PC-3 (cell line): ENCODE measurements around the gene FOSL1. TPM values are rescaled to one million over a fixed set of nuclear protein-coding genes. Genes with fewer than 3 reads are reported as not detected.

Experiments
- ATAC-seq: fragments of 200-7000 bp; cut with Tn5 transposase; 2 replicates; pipeline ENCODE4 v1.9.1; 2020; ENCODE audit warnings: mild to moderate bottlenecking, moderate library complexity
- BruUV-seq: library from RNA; stranded (reverse); fragments of 400-500 nt; replicated peaks from 2 replicates; lab custom pipeline; 2021; lab: Mats Ljungman, UMichigan
- CTCF ChIA-PET: fragments of 300-600 bp; sonication (Branson Sonifier 250); formaldehyde crosslinking; loops from one replicate; lab custom pipeline; 2022; ENCODE audit warnings: antibody characterized with exemption; lab: Charles Lee
- POLR2A ChIA-PET: fragments of 300-600 bp; sonication (Branson Sonifier 250); formaldehyde crosslinking; loops from one replicate; lab custom pipeline; 2022; ENCODE audit warnings: antibody characterized with exemption; ENCODE audit not compliant: unreplicated experiment; lab: Charles Lee
- DNase-seq: peaks from one replicate; pipeline ENCODE4 v3.0.0-alpha.2; 2015
- H2AFZ ChIP-seq: fragments of 300-600 bp; sonication (generic); 2 replicates; pipeline ENCODE4 v1.6.0; 2016; ENCODE audit warnings: antibody characterized with exemption, low read length
- H3F3A ChIP-seq: fragments of 300-600 bp; sonication (generic); one replicate; pipeline ENCODE4 v1.6.0; 2017; ENCODE audit warnings: antibody characterized with exemption, low read length, control low read depth, mild to moderate bottlenecking; ENCODE audit not compliant: unreplicated experiment
- H3K27ac ChIP-seq: fragments of 300-600 bp; sonication (generic); 2 replicates; pipeline ENCODE4 v1.5.1; 2016; ENCODE audit warnings: mild to moderate bottlenecking, low read length
- H3K27me3 ChIP-seq: fragments of 300-600 bp; sonication (generic); 2 replicates; pipeline ENCODE4 v1.6.1; 2016; ENCODE audit warnings: low read length, mixed read lengths
- H3K36me3 ChIP-seq: fragments of 300-600 bp; sonication (generic); 2 replicates; pipeline ENCODE4 v1.6.1; 2016; ENCODE audit warnings: low read depth, mixed run types, low read length, mixed read lengths
- H3K4me1 ChIP-seq: fragments of 300-600 bp; sonication (generic); 2 replicates; pipeline ENCODE4 v1.5.1; 2016; ENCODE audit warnings: low read length; ENCODE audit not compliant: insufficient read depth
- H3K4me2 ChIP-seq: fragments of 300-600 bp; sonication (generic); 2 replicates; pipeline ENCODE4 v1.6.0; 2016; ENCODE audit warnings: low read length
- H3K4me3 ChIP-seq: fragments of 300-600 bp; sonication (generic); 2 replicates; pipeline ENCODE4 v1.5.1; 2016; ENCODE audit warnings: mild to moderate bottlenecking, low read length, mixed read lengths
- H3K79me2 ChIP-seq: fragments of 300-600 bp; sonication (generic); 2 replicates; pipeline ENCODE4 v1.6.1; 2017; ENCODE audit warnings: low read length, mixed read lengths
- H3K9ac ChIP-seq: fragments of 300-600 bp; sonication (generic); 2 replicates; pipeline ENCODE4 v1.6.0; 2016; ENCODE audit warnings: mild to moderate bottlenecking, low read length
- H3K9me2 ChIP-seq: fragments of 300-600 bp; sonication (generic); replicated peaks from 2 replicates; pipeline ENCODE4 v1.6.1; 2016; ENCODE audit warnings: mixed run types, low read length, mixed read lengths
- H3K9me3 ChIP-seq: fragments of 300-600 bp; sonication (generic); 2 replicates; pipeline ENCODE4 v1.6.1; 2016; ENCODE audit warnings: low read length, mixed read lengths
- H4K20me1 ChIP-seq: fragments of 300-600 bp; sonication (generic); 2 replicates; pipeline ENCODE4 v1.6.1; 2016; ENCODE audit warnings: low read length, mixed read lengths
- EZH2 ChIP-seq: fragments of 300-600 bp; sonication (generic); IDR thresholded peaks from one replicate; pipeline ENCODE4 v1.6.1; 2017; ENCODE audit warnings: antibody characterized with exemption, mild to moderate bottlenecking, low read length; ENCODE audit not compliant: unreplicated experiment
- EZH2phosphoT487 ChIP-seq: fragments of 300-600 bp; sonication (generic); IDR thresholded peaks from 2 replicates; pipeline ENCODE4 v1.6.1; 2018; ENCODE audit warnings: mild to moderate bottlenecking, antibody characterized with exemption, low read length, borderline replicate concordance
- intact Hi-C: fragments of 100-400 bp; cut with micrococcal nuclease; formaldehyde crosslinking; loops from 2 replicates; pipeline ENCODE4 v1.9.0; 2023
- total RNA-seq: library from RNA; depleted of rRNA; stranded (reverse); fragments of >200 nt; gene quantifications from 2 replicates; pipeline ENCODE4 v1.2.3, GENCODE V29; 2014; rRNA removed
- TF ChIP-seq, protein P1 (sequence below): fragments of 300-600 bp; sonication (generic); conservative IDR thresholded peaks from 2 replicates; pipeline ENCODE4 v1.5.1; 2017; ENCODE audit warnings: antibody characterized with exemption, low read depth, mild to moderate bottlenecking, low read length

FOSL1 gene
- total RNA-seq, 1 experiment from 2014 or later: 656 TPM

DNA sequence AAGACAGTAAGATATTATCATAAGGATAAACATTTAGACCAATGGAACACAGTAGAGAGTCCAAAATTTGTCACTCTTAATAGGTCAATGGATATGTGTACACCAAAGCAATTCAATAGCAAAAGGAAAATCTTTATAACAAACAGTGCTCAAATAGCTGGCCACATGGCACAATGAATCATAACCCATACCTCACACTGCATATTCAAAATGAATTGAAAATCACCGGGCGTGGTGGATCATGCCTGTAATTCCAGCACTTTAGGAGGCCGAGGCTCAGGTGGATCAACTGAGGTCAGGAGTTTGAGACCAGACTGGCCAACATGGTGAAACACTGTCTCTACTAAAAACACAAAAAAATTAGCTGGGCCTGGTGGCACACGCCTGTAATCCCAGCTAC is 58.0 kb downstream of the FOSL1 start:
- no peaks in the 10 kb centered on the region for H3K27me3 ChIP-seq
- no peaks in the 10 kb centered on the region for H3K79me2 ChIP-seq
- TF ChIP-seq EZH2phosphoT487 (no peak), EZH2 (no peak)
- TF ChIP-seq, protein P1, sequence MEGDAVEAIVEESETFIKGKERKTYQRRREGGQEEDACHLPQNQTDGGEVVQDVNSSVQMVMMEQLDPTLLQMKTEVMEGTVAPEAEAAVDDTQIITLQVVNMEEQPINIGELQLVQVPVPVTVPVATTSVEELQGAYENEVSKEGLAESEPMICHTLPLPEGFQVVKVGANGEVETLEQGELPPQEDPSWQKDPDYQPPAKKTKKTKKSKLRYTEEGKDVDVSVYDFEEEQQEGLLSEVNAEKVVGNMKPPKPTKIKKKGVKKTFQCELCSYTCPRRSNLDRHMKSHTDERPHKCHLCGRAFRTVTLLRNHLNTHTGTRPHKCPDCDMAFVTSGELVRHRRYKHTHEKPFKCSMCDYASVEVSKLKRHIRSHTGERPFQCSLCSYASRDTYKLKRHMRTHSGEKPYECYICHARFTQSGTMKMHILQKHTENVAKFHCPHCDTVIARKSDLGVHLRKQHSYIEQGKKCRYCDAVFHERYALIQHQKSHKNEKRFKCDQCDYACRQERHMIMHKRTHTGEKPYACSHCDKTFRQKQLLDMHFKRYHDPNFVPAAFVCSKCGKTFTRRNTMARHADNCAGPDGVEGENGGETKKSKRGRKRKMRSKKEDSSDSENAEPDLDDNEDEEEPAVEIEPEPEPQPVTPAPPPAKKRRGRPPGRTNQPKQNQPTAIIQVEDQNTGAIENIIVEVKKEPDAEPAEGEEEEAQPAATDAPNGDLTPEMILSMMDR: no peak
- no peaks in the 10 kb centered on the region for H3K9me2 ChIP-seq
- DNase-seq: no peak
- no TSS peak for BruUV-seq
- H3K9ac ChIP-seq: no peak overlapping the region
- ChIA-PET POLR2A (interaction anchor here (0.6 kb wide), 1 partner anchor 1968 kb away, joined by 3 read pairs; no protein-coding TSS in a partner anchor), CTCF (interaction anchor here (0.7 kb wide), 1 partner anchor 29 kb away, joined by 6 read pairs; no protein-coding TSS in a partner anchor)
- H3K9me3 ChIP-seq: no peaks in the 10 kb centered on the region
- no peak overlapping the region for H3K27ac ChIP-seq
- H2AFZ ChIP-seq: no peak overlapping the region
- no peaks in the 10 kb centered on the region for H3F3A ChIP-seq
- no peaks in the 10 kb centered on the region for H4K20me1 ChIP-seq
- 0 out of 2 replicates have a peak, but pooled peaks have one; percentile 20 for ATAC-seq
- intact Hi-C loops: no loop called here
- H3K4me2 ChIP-seq: no peak overlapping the region
- no peaks in the 10 kb centered on the region for H3K36me3 ChIP-seq
- H3K4me3 ChIP-seq: no peak overlapping the region
- no peaks in the 10 kb centered on the region for H3K4me1 ChIP-seq

Other genes starting within 250 kb of the FOSL1 start
- 70.3 and 84.2 TPM in 2 replicates for gene RELA, start 237.5 kb downstream of the FOSL1 start, total RNA-seq
- 74.9 and 83.9 TPM in 2 replicates for gene KAT5, start 188.1 kb downstream of the FOSL1 start, total RNA-seq
- 96.2 and 172 TPM in 2 replicates for gene RNASEH2C, start 179.6 kb downstream of the FOSL1 start, total RNA-seq
- gene AP5B1, start 119.4 kb downstream of the FOSL1 start, total RNA-seq: 24.2 and 31.4 TPM in 2 replicates
- 17.1 and 18.1 TPM in 2 replicates for gene OVOL1, start 113.3 kb downstream of the FOSL1 start, total RNA-seq
- gene SNX32, start 66.4 kb downstream of the FOSL1 start, total RNA-seq: not detected in 2 replicates
- gene CFL1, start 42.2 kb downstream of the FOSL1 start, total RNA-seq: 2,710 and 3,139 TPM in 2 replicates
- gene MUS81, start 40.0 kb downstream of the FOSL1 start, total RNA-seq: 82.0 and 94.6 TPM in 2 replicates
- 2.6 and 4.5 TPM in 2 replicates for gene EFEMP2, start 27.6 kb downstream of the FOSL1 start, total RNA-seq
- 0.11 TPM in 1 of 2 replicates, not detected in the other for gene CTSW, start 20.6 kb downstream of the FOSL1 start, total RNA-seq
- gene FIBP, start 11.9 kb downstream of the FOSL1 start, total RNA-seq: 221 TPM in 2 replicates
- 207 and 280 TPM in 2 replicates for gene CCDC85B, start 9.7 kb downstream of the FOSL1 start, total RNA-seq
- gene C11orf68, start 18.7 kb upstream of the FOSL1 start, total RNA-seq: 61.3 and 82.0 TPM in 2 replicates
- 944 and 1,531 TPM in 2 replicates for gene DRAP1, start 19.0 kb upstream of the FOSL1 start, total RNA-seq
- gene TSGA10IP, start 45.1 kb upstream of the FOSL1 start, total RNA-seq: not detected in 2 replicates
- gene SART1, start 61.3 kb upstream of the FOSL1 start, total RNA-seq: 240 and 267 TPM in 2 replicates
- gene EIF1AD, start 101.8 kb upstream of the FOSL1 start, total RNA-seq: 70.1 and 77.0 TPM in 2 replicates
- gene BANF1, start 102.1 kb upstream of the FOSL1 start, total RNA-seq: 124 and 131 TPM in 2 replicates
- gene CST6, start 111.6 kb upstream of the FOSL1 start, total RNA-seq: 74.5 and 84.2 TPM in 2 replicates
- gene CATSPER1, start 126.1 kb upstream of the FOSL1 start, total RNA-seq: 0.17 and 1.1 TPM in 2 replicates
- gene GAL3ST3, start 148.8 kb upstream of the FOSL1 start, total RNA-seq: not detected in 2 replicates
- gene SF3B2, start 152.0 kb upstream of the FOSL1 start, total RNA-seq: 241 and 318 TPM in 2 replicates
- gene PACS1, start 169.9 kb upstream of the FOSL1 start, total RNA-seq: 28.7 and 31.5 TPM in 2 replicates